WTC11 (cell line): ENCODE data around the gene NKAP. TPM values are rescaled to one million over a fixed set of nuclear protein-coding genes. Genes with fewer than 3 reads are reported as not detected.

Source experiments
- ATAC-seq: fragments of 200-7000 bp; cut with Tn5 transposase; 2 replicates; pipeline ENCODE4 v1.10.0; 2021; ENCODE audit warnings: mild to moderate bottlenecking, moderate library complexity
- CTCF ChIA-PET: fragments of 300-600 bp; sonication (Branson Sonifier 250); formaldehyde crosslinking; loops from one replicate; lab custom pipeline; 2021; ENCODE audit warnings: antibody characterized with exemption; lab: Charles Lee
- POLR2A ChIA-PET: fragments of 350-600 bp; sonication (Branson Sonifier 250); formaldehyde crosslinking; loops from one replicate; lab custom pipeline; 2021; ENCODE audit warnings: antibody characterized with exemption; lab: Charles Lee
- DNase-seq: peaks from one replicate; pipeline ENCODE4 v3.0.0; 2021; ENCODE audit warnings: low spot score
- H3K27ac Mint-ChIP-seq: 2 replicates; pipeline ENCODE4 v1.8.0; 2021; ENCODE audit warnings: mixed read lengths
- H3K27me3 Mint-ChIP-seq: 2 replicates; pipeline ENCODE4 v1.8.0; 2021; ENCODE audit warnings: low read depth, mild to moderate bottlenecking, moderate library complexity, mixed read lengths
- H3K36me3 Mint-ChIP-seq: 2 replicates; pipeline ENCODE4 v1.8.0; 2021; ENCODE audit warnings: mixed read lengths
- H3K4me1 Mint-ChIP-seq: 2 replicates; pipeline ENCODE4 v1.8.0; 2022; ENCODE audit warnings: mixed read lengths
- H3K4me3 Mint-ChIP-seq: 2 replicates; pipeline ENCODE4 v1.8.0; 2021; ENCODE audit warnings: mild to moderate bottlenecking, moderate library complexity, mixed read lengths
- H3K9me3 Mint-ChIP-seq: 2 replicates; pipeline ENCODE4 v1.8.0; 2021; ENCODE audit warnings: mixed read lengths
- EMX1 ChIP-seq: fragments of 250-450 bp; sonication (Bioruptor Pico); IDR thresholded peaks from 2 replicates; pipeline ENCODE4 v1.8.0; 2021; ENCODE audit warnings: mild to moderate bottlenecking
- GTF2I ChIP-seq: fragments of 250-450 bp; sonication (Bioruptor Pico); conservative IDR thresholded peaks from 2 replicates; pipeline ENCODE4 v1.4.0; 2021; ENCODE audit warnings: mild to moderate bottlenecking
- JUN ChIP-seq: sonication (generic); formaldehyde crosslinking; IDR thresholded peaks from 2 replicates; pipeline ENCODE4 v1.8.0; 2023; ENCODE audit warnings: mild to moderate bottlenecking, missing genetic modification reagents
- OVOL2 ChIP-seq: fragments of 250-450 bp; sonication (Bioruptor Pico); IDR thresholded peaks from 2 replicates; pipeline ENCODE4 v1.9.0; 2021; ENCODE audit warnings: mild to moderate bottlenecking, borderline replicate concordance
- PRRX2 ChIP-seq: fragments of 250-450 bp; sonication (Bioruptor Pico); IDR thresholded peaks from 2 replicates; pipeline ENCODE4 v1.8.0; 2021; ENCODE audit warnings: mild to moderate bottlenecking
- ZNF317 ChIP-seq: sonication (generic); formaldehyde crosslinking; IDR thresholded peaks from 2 replicates; pipeline ENCODE4 v1.8.1; 2023; ENCODE audit warnings: low read depth, mild to moderate bottlenecking, moderate library complexity, missing genetic modification reagents, borderline replicate concordance
- ZNF423 ChIP-seq: fragments of 250-450 bp; sonication (Bioruptor Pico); IDR thresholded peaks from 2 replicates; pipeline ENCODE4 v2.1.2; 2022; ENCODE audit warnings: mild to moderate bottlenecking, moderate library complexity
- total RNA-seq: library from RNA; stranded (reverse); gene quantifications from 3 replicates; pipeline ENCODE4 v1.2.3, GENCODE V29; 2021
- TF ChIP-seq, protein P1 (sequence below): sonication (generic); formaldehyde crosslinking; IDR thresholded peaks from 2 replicates; pipeline ENCODE4 v1.8.0; 2023; ENCODE audit warnings: mild to moderate bottlenecking, missing genetic modification reagents
- TF ChIP-seq, protein P2 (sequence below): sonication (generic); formaldehyde crosslinking; IDR thresholded peaks from 2 replicates; pipeline ENCODE4 v1.8.1; 2022; ENCODE audit warnings: mild to moderate bottlenecking, missing genetic modification reagents, moderate library complexity, borderline replicate concordance
- TF ChIP-seq, protein P3 (sequence below): sonication (generic); formaldehyde crosslinking; IDR thresholded peaks from 2 replicates; pipeline ENCODE4 v1.8.1; 2023; ENCODE audit warnings: mild to moderate bottlenecking, missing genetic modification reagents
- TF ChIP-seq, protein P4 (sequence below): sonication (generic); formaldehyde crosslinking; IDR thresholded peaks from 2 replicates; pipeline ENCODE4 v1.8.0; 2023; ENCODE audit warnings: missing genetic modification reagents, mild to moderate bottlenecking, borderline replicate concordance
- TF ChIP-seq, protein P5 (sequence below): sonication (generic); formaldehyde crosslinking; IDR thresholded peaks from 2 replicates; pipeline ENCODE4 v1.8.1; 2022; ENCODE audit warnings: missing genetic modification reagents, borderline replicate concordance

Gene NKAP
- total RNA-seq, 1 experiment from 2014 or later, result 6.9 TPM

DNA sequence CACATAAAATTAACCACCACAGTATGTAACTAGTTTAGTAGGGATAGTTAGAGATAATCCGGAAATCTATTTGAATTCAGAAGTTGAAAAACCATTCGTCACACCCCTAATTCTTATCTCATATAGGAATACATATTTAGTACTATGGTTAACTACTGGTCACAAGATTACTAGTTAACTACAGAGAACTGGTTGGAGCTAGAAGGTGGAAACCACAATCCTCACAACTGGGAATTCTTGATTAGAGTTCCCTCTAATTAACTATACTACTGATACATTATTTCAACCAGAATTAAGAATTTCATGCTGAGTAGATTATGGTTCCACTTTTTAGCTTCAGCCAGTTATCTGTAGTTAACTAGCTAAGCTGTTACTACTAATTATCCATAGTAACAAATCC lies 39.9 kb upstream of the NKAP start:
- Mint-ChIP-seq H3K36me3 (no peaks in the 10 kb centered on the region), H3K9me3 (no peaks in the 10 kb centered on the region)
- TF ChIP-seq ZNF423 (CRISPR knock-in tag) (no peak), EMX1 (no peak), JUN (CRISPR knock-in tag) (no peak), ZNF317 (CRISPR knock-in tag) (no peak), OVOL2 (CRISPR knock-in tag) (no peak), GTF2I (CRISPR knock-in tag) (no peak), PRRX2 (CRISPR knock-in tag) (no peak)
- TF ChIP-seq, protein P1, sequence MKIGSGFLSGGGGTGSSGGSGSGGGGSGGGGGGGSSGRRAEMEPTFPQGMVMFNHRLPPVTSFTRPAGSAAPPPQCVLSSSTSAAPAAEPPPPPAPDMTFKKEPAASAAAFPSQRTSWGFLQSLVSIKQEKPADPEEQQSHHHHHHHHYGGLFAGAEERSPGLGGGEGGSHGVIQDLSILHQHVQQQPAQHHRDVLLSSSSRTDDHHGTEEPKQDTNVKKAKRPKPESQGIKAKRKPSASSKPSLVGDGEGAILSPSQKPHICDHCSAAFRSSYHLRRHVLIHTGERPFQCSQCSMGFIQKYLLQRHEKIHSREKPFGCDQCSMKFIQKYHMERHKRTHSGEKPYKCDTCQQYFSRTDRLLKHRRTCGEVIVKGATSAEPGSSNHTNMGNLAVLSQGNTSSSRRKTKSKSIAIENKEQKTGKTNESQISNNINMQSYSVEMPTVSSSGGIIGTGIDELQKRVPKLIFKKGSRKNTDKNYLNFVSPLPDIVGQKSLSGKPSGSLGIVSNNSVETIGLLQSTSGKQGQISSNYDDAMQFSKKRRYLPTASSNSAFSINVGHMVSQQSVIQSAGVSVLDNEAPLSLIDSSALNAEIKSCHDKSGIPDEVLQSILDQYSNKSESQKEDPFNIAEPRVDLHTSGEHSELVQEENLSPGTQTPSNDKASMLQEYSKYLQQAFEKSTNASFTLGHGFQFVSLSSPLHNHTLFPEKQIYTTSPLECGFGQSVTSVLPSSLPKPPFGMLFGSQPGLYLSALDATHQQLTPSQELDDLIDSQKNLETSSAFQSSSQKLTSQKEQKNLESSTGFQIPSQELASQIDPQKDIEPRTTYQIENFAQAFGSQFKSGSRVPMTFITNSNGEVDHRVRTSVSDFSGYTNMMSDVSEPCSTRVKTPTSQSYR (CRISPR knock-in tag), result no peak
- TF ChIP-seq, protein P2, sequence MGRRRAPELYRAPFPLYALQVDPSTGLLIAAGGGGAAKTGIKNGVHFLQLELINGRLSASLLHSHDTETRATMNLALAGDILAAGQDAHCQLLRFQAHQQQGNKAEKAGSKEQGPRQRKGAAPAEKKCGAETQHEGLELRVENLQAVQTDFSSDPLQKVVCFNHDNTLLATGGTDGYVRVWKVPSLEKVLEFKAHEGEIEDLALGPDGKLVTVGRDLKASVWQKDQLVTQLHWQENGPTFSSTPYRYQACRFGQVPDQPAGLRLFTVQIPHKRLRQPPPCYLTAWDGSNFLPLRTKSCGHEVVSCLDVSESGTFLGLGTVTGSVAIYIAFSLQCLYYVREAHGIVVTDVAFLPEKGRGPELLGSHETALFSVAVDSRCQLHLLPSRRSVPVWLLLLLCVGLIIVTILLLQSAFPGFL, result no peak
- TF ChIP-seq, protein P3, sequence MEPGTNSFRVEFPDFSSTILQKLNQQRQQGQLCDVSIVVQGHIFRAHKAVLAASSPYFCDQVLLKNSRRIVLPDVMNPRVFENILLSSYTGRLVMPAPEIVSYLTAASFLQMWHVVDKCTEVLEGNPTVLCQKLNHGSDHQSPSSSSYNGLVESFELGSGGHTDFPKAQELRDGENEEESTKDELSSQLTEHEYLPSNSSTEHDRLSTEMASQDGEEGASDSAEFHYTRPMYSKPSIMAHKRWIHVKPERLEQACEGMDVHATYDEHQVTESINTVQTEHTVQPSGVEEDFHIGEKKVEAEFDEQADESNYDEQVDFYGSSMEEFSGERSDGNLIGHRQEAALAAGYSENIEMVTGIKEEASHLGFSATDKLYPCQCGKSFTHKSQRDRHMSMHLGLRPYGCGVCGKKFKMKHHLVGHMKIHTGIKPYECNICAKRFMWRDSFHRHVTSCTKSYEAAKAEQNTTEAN (CRISPR knock-in tag), result no peak
- TF ChIP-seq, all 79 proteins: peak for 0
- no peak overlapping the region for H3K27ac Mint-ChIP-seq
- ChIA-PET CTCF (no interaction called here), POLR2A (no interaction called here)
- H3K4me3 Mint-ChIP-seq, result no peak overlapping the region
- H3K4me1 Mint-ChIP-seq, result peaks cover 2% of the 10 kb centered on the region
- ATAC-seq, result no peak
- peaks cover 78% of the 10 kb centered on the region for H3K27me3 Mint-ChIP-seq
- no peak for DNase-seq

GRCh38 chrX:119982145-119982544 lies 38.6 kb upstream of the NKAP start:
- H3K4me1 Mint-ChIP-seq, result peaks cover 2% of the 10 kb centered on the region
- H3K9me3 Mint-ChIP-seq, result no peaks in the 10 kb centered on the region
- CTCF ChIA-PET, result interaction anchor here (0.8 to 1.4 kb wide), 6 partner anchors 8 to 327 kb away, joined by 3 to 8 read pairs (median 4); no protein-coding TSS in a partner anchor
- DNase-seq, result no peak
- H3K36me3 Mint-ChIP-seq, result no peaks in the 10 kb centered on the region
- no peak overlapping the region for H3K27ac Mint-ChIP-seq
- H3K4me3 Mint-ChIP-seq, result no peak overlapping the region
- TF ChIP-seq, protein P4, sequence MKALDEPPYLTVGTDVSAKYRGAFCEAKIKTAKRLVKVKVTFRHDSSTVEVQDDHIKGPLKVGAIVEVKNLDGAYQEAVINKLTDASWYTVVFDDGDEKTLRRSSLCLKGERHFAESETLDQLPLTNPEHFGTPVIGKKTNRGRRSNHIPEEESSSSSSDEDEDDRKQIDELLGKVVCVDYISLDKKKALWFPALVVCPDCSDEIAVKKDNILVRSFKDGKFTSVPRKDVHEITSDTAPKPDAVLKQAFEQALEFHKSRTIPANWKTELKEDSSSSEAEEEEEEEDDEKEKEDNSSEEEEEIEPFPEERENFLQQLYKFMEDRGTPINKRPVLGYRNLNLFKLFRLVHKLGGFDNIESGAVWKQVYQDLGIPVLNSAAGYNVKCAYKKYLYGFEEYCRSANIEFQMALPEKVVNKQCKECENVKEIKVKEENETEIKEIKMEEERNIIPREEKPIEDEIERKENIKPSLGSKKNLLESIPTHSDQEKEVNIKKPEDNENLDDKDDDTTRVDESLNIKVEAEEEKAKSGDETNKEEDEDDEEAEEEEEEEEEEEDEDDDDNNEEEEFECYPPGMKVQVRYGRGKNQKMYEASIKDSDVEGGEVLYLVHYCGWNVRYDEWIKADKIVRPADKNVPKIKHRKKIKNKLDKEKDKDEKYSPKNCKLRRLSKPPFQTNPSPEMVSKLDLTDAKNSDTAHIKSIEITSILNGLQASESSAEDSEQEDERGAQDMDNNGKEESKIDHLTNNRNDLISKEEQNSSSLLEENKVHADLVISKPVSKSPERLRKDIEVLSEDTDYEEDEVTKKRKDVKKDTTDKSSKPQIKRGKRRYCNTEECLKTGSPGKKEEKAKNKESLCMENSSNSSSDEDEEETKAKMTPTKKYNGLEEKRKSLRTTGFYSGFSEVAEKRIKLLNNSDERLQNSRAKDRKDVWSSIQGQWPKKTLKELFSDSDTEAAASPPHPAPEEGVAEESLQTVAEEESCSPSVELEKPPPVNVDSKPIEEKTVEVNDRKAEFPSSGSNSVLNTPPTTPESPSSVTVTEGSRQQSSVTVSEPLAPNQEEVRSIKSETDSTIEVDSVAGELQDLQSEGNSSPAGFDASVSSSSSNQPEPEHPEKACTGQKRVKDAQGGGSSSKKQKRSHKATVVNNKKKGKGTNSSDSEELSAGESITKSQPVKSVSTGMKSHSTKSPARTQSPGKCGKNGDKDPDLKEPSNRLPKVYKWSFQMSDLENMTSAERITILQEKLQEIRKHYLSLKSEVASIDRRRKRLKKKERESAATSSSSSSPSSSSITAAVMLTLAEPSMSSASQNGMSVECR, result no peak
- TF ChIP-seq, protein P5, sequence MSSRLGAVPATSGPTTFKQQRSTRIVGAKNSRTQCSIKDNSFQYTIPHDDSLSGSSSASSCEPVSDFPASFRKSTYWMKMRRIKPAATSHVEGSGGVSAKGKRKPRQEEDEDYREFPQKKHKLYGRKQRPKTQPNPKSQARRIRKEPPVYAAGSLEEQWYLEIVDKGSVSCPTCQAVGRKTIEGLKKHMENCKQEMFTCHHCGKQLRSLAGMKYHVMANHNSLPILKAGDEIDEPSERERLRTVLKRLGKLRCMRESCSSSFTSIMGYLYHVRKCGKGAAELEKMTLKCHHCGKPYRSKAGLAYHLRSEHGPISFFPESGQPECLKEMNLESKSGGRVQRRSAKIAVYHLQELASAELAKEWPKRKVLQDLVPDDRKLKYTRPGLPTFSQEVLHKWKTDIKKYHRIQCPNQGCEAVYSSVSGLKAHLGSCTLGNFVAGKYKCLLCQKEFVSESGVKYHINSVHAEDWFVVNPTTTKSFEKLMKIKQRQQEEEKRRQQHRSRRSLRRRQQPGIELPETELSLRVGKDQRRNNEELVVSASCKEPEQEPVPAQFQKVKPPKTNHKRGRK (CRISPR knock-in tag), result 0 out of 2 replicates have a peak, but pooled peaks have one; percentile 46
- TF ChIP-seq, all 79 proteins: peak for 1
- POLR2A ChIA-PET, result no interaction called here
- ATAC-seq, result no peak
- peaks cover 78% of the 10 kb centered on the region for H3K27me3 Mint-ChIP-seq
